DND-41 (cell line): ENCODE results near the gene NUTF2.
"Not testable (repeated sequence)": the region's sequence is repeated elsewhere in the genome, so short reads cannot be mapped to it uniquely, and the experiment has no call there.

Experiments used
- ATAC-seq: fragments of 200-7000 bp; cut with Tn5 transposase; 3 replicates; pipeline ENCODE4 v1.9.1; 2021; ENCODE audit warnings: low read depth; ENCODE audit not compliant: insufficient read depth
- DNase-seq: peaks from one replicate; pipeline ENCODE4 v3.0.0-alpha.2; 2020
- H2AFZ ChIP-seq: 2 replicates; pipeline ENCODE4 v1.6.0; 2012; ENCODE audit warnings: low read depth, low read length
- H3K27ac ChIP-seq: 2 replicates; pipeline ENCODE4 v1.5.1; 2012; ENCODE audit warnings: low read length, inconsistent platforms
- H3K27me3 ChIP-seq: fragments of 200-600 bp; sonication (generic); 2 replicates; pipeline ENCODE4 v1.6.0; 2012; ENCODE audit warnings: low read length, mild to moderate bottlenecking, inconsistent platforms; ENCODE audit not compliant: insufficient read depth, poor library complexity
- H3K36me3 ChIP-seq: 2 replicates; pipeline ENCODE4 v1.5.1; 2012; ENCODE audit warnings: low read length, inconsistent platforms; ENCODE audit not compliant: insufficient read depth
- H3K4me1 ChIP-seq: 2 replicates; pipeline ENCODE4 v1.5.1; 2012; ENCODE audit warnings: mild to moderate bottlenecking, low read length; ENCODE audit not compliant: insufficient read depth
- H3K4me2 ChIP-seq: 2 replicates; pipeline ENCODE4 v1.6.0; 2012; ENCODE audit warnings: mild to moderate bottlenecking, moderate library complexity, low read length, inconsistent platforms; ENCODE audit not compliant: insufficient read depth
- H3K4me3 ChIP-seq, 2 experiments: fragments of 200-600 bp in 1 of 2; shearing (Covaris generic) in 1 of 2; 2 replicates each; pipeline ENCODE4 v1.5.1; 2012 to 2016; ENCODE audit warnings: inconsistent platforms in 2 of 2, low read length in 2 of 2, mild to moderate bottlenecking in 2 of 2, low read depth in 1 of 2, moderate library complexity in 1 of 2
- H3K79me2 ChIP-seq: 2 replicates; pipeline ENCODE4 v1.6.0; 2012; ENCODE audit warnings: low read length, inconsistent platforms; ENCODE audit not compliant: insufficient read depth
- H3K9ac ChIP-seq: 2 replicates; pipeline ENCODE4 v1.6.0; 2012; ENCODE audit warnings: low read depth, mild to moderate bottlenecking, inconsistent platforms, low read length, moderate library complexity
- H3K9me3 ChIP-seq: 2 replicates; pipeline ENCODE4 v1.5.1; 2012; ENCODE audit warnings: low read length, moderate library complexity, mild to moderate bottlenecking, inconsistent platforms; ENCODE audit not compliant: insufficient read depth, severe bottlenecking
- H4K20me1 ChIP-seq: 2 replicates; pipeline ENCODE4 v1.6.0; 2012; ENCODE audit warnings: low read length; ENCODE audit not compliant: insufficient read depth
- CTCF ChIP-seq: IDR thresholded peaks from 2 replicates; pipeline ENCODE4 v1.5.1; 2012; ENCODE audit warnings: borderline replicate concordance, low read length, moderate library complexity, mild to moderate bottlenecking; ENCODE audit not compliant: poor library complexity, severe bottlenecking; ENCODE audit errors: extremely low read depth
- EZH2 ChIP-seq: IDR thresholded peaks from 3 replicates; pipeline ENCODE4 v1.6.1; 2012; ENCODE audit warnings: borderline replicate concordance, low read depth, mild to moderate bottlenecking, moderate library complexity, low read length, inconsistent platforms; ENCODE audit not compliant: severe bottlenecking

Gene NUTF2

DNA sequence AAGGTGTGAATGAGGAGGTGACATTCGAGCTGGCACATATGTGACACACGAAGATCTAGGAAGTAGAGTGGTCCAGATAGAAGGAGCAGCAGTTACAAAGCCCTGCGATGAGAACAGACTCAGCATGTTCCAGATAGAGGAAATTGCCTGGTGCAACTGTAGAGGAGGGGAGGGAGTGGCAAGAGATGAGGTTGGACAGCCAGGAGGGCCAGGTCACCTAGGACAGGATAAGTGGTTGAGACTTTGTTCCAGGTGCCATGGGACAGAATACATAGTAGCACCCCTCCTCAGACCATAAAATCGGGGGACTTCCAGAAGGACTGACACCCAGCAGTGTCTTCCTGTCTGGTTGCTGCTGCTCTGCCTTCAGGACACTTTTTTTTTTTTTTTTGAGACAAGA, 11.8 kb downstream of the NUTF2 start:
- Histone ChIP-seq H3K4me2 (no peak overlapping the region), H3K27ac (no peak overlapping the region)

DNA sequence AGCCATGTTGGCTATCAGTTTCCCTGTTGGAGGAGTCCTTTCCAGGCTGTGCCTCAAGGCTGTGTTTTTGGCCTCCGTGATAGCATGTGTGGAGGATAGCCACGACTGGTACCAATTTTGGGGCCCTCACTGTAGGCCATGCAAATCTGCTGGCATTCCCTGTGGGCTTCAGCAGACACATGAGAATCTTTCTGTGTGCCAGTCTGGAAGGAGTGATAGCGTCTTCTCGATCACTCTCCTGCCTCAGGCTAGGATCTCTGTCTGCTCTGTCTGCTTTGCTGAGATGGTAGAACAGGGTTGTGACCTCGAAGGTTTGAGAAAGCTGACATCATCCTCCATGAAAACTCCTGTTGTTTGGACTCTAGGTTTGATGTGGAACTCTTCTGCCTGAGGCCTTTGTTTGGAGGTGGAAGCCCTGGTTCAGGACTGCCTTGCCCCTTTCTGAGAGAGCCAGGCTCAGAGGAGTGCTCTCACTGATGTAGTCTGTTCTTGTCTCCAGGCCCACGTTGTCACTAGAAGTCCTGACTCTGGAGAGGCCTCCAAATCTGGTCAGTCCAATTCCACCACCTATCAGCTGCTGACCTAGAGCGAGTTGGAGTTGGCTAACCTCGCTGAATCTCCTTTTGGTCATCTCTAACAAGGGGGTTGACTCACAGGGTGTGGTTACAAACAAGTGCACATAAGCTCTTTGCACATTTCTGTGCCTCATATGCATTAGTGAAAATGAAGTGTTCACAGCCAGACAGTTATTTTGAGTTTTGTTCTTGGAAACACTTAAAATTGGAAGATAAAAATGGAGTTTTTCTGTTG, 14.1 kb downstream of the NUTF2 start:
- Histone ChIP-seq H3K36me3 (peaks cover 52% of the 10 kb centered on the region), H3K4me3 (no peak overlapping the region), H2AFZ (no peak overlapping the region), H3K27me3 (no peaks in the 10 kb centered on the region), H3K4me2 (no peak overlapping the region), H3K27ac (no peak overlapping the region), H3K9me3 (no peaks in the 10 kb centered on the region), H3K9ac (no peak overlapping the region), H3K4me1 (no peaks in the 10 kb centered on the region), H4K20me1 (peaks cover 86% of the 10 kb centered on the region), H3K79me2 (peaks cover 95% of the 10 kb centered on the region)
- ATAC-seq, result no peak
- DNase-seq, result no peak
- TF ChIP-seq EZH2 (no peak), CTCF (no peak)

More for the DNA sequence above, 11.8 kb downstream of the NUTF2 start:
- no peaks in the 10 kb centered on the region for H3K9me3 ChIP-seq
- H3K4me3 ChIP-seq, result no peak overlapping the region
- no peak overlapping the region for H3K9ac ChIP-seq
- no peak for TF ChIP-seq EZH2
- H3K79me2 ChIP-seq, result peaks cover 98% of the 10 kb centered on the region
- no peak overlapping the region for H2AFZ ChIP-seq
- no peak for ATAC-seq
- peaks cover 88% of the 10 kb centered on the region for H4K20me1 ChIP-seq
- H3K4me1 ChIP-seq, result no peaks in the 10 kb centered on the region
- peaks cover 42% of the 10 kb centered on the region; the same call in 1 of the 2 replicates for H3K36me3 ChIP-seq
- no peak for DNase-seq
- H3K27me3 ChIP-seq, result no peaks in the 10 kb centered on the region

- Histone ChIP-seq H3K4me1 (no peaks in the 10 kb centered on the region), H3K4me3 (no peak overlapping the region), H3K27me3 (no peaks in the 10 kb centered on the region), H3K36me3 (peaks cover 59% of the 10 kb centered on the region), H3K9ac (no peak overlapping the region), H4K20me1 (peaks cover 77% of the 10 kb centered on the region), H3K9me3 (no peaks in the 10 kb centered on the region), H3K79me2 (peaks cover 94% of the 10 kb centered on the region), H3K27ac (no peak overlapping the region), H2AFZ (no peak overlapping the region), H3K4me2 (no peak overlapping the region)
- no peak for TF ChIP-seq CTCF
- TF ChIP-seq EZH2, result no peak
- no peak for DNase-seq
- ATAC-seq, result no peak
Observed at GRCh38 chr16:67861877-67862276, 15.1 kb downstream of the NUTF2 start.

- no peak for DNase-seq
- no peak for ATAC-seq
- Histone ChIP-seq H2AFZ (no peak overlapping the region), H3K4me2 (no peak overlapping the region), H3K79me2 (peaks cover 91% of the 10 kb centered on the region), H3K27me3 (no peaks in the 10 kb centered on the region), H3K27ac (no peak overlapping the region), H3K4me1 (no peaks in the 10 kb centered on the region), H4K20me1 (peaks cover 69% of the 10 kb centered on the region), H3K9me3 (no peaks in the 10 kb centered on the region), H3K36me3 (peaks cover 67% of the 10 kb centered on the region), H3K4me3 (no peak overlapping the region), H3K9ac (no peak overlapping the region)
- TF ChIP-seq EZH2, result no peak
- no peak for TF ChIP-seq CTCF
Observed at GRCh38 chr16:67862623-67863583, 16.2 kb downstream of the NUTF2 start.

DNA sequence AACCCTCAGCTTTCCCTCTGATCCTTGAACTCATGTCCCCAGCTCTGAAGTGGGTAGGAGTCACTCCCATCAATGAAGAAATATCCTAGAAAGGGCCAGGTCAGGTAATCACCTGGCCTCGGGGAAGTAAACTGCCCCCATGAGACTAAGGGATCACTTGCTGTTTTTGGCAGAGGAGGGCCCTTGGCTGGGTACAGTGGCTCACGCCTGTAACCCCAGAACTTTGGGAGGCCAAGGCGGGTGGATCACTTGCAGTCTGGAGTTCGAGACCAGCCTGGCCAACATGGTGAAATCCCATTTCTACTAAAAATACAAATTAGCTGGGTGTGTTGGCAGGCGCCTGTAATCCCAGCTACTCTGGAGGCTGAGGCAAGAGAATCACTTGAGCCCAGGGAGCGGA, 17.3 kb downstream of the NUTF2 start:
- not testable (repeated sequence) for ATAC-seq, H3K27ac ChIP-seq, H2AFZ ChIP-seq, H3K9me3 ChIP-seq, H3K4me1 ChIP-seq, H3K27me3 ChIP-seq, H3K4me2 ChIP-seq, DNase-seq, H3K9ac ChIP-seq, H3K4me3 ChIP-seq
- Histone ChIP-seq H4K20me1 (peaks cover 64% of the 10 kb centered on the region), H3K36me3 (peaks cover 79% of the 10 kb centered on the region), H3K79me2 (peaks cover 79% of the 10 kb centered on the region)
